Activated effector memory CD4-positive, alpha-beta T cell treated with Interleukin-2 at 50 U/mL for 16 hours (primary cell): Measurements from ENCODE around the gene GDI1.
A peak's percentile ranks its signal among the peaks of the same experiment; 100 is the strongest.
"Not testable (repeated sequence)": the region's sequence is repeated elsewhere in the genome, so short reads cannot be mapped to it uniquely, and the experiment has no call there.

Experiments used
- DNase-seq: peaks from one replicate; pipeline ENCODE4 v3.0.0-alpha.2; 2020

GDI1 gene

DNA sequence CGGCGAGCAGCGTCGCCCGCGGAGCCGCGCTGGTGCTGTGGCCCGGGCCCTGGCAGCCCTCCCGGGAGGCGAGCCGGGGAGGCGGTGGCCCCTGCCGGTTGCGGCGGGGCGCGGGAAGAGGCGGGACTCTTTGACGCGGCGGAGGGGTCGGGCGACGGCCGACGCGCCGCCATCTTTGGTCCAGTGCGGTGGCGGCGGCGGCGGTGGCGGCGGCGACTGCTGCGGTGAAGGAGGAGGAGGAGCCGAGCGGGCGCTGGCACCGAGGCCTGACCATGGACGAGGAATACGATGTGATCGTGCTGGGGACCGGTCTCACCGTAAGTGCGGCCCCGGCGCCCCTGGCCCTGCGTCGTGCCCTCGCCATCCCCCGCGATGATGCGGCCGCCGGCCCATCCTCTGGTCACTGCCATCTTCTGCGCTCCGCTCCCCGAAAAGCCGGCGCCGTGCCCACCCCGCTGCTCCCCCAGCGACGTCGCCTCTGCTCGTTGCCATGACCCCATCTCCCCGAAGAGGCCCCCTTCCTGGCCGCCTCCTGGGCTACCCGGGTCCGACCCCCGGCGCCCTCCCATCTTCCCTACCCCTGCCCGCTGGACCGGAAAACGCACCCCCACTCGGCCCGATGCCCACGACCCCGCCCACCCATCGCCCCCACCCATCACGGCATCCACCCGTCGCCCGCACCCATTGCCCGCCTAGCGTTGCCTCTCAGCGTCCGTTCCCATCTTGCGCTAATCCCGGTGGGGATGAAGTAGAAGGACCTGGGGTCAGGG, at the start of gene GDI1:
Gene GDI1, plus strand, starts transcription at position 172 of the 770 bp plus-strand sequence. Its CDS starts 101 bp downstream, at position 273.
- no peak for DNase-seq

DNA sequence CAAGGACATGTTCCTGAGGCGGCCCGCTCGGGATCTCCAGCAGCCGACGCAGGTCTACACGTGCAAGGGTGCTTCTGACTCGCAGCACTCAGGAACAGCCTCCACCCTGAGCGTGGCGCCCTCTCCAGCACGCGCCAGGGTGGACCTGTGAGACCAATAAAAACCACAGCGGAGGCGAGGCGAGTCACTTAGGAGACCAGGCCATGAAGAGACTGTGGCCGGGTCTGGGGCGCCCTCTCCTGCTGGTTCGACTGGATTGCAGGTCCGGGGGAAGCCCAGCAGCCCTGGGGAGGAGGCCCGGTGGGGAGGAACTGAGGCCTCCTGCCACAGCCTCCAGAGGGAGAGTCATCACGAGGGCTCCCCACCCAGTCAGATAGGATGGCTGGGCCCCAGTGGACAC, 48.9 kb upstream of the GDI1 start:
- not testable (repeated sequence) for DNase-seq

DNA sequence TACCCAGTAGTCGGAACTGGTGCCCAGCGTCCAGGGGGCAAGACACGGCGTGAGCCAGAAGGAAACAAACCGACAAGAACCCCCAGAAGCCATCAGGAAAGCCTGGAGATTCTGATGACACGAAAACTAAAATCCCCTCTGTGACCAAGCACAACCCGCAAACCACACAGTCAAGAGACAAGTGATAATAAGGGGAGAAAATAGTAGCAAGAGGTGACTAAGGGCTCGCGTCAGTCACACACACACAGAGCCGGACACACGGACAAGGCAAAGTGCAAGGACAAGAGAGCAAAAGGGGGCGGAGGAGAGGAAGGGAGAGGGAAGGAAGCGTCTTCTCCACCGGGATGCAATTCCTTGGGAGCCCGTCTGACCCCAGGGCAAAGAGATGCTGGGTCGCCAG, 48.3 kb upstream of the GDI1 start:
- DNase-seq: not testable (repeated sequence)

DNA sequence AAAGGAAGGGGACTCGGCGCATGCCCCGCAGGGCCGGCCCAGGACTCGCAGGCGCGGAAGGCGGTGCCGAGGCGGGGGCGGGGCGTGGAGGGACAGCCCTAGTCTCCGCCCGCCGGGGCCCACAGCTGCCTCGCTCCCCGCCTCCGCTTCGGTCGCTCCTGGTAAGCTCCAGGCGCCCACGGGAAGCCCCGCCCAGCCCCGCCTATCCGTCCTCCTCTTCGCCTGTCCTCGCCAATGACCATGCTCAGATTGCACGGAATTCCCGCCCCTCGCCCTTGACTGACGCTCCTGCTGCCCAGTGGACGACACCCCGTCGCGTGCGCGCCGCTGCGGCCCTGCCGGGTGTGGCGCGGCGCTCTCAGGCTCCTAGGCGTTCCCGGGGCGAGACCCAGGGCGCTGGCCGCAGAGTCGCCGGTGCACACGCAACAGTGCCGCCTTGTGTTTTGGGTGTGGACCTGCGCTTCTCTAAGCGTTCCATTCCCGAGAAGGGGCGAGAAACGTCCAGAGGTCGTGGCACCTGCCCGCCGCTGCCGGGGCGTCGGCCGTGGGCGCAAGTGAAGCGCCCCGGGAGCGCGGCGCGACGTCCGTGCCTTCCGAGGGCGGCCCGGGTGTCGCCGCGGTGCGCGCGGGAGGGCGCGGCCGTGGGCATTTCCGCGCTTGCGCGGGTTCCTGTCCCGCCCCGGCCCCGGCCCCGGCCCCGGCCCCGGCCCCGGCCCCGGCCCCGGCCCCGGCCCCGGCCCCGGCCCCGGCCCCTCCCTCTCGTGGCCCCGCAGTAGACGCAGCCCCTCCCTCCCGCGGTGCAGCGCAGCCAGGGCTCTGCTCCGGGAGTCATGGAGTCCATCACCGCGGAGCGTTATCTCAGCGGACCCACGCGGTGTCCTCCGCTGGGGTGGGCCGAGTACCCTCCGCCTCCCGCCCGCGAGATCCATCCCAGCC, 46.9 kb upstream of the GDI1 start:
- DNase-seq: not testable (repeated sequence)

DNA sequence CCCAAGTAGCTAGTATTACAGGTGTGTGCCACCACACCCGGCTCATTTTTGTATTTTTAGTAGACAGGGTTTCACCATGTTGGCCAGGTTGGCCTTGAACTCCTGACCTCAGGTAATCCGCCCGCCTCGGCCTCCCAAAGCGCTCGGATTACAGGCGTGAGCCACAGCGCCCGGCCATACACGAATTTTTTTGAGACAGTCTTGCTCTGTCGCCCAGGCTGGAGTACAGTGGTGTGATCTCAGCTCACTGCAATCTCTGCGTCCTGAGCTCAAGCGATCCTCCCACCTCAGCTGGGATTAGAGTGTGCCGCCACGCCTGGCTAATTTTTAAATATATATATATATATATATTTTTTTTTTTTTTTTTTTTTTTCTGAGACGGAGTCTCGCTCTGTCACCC, 40.6 kb upstream of the GDI1 start:
- not testable (repeated sequence) for DNase-seq

DNA sequence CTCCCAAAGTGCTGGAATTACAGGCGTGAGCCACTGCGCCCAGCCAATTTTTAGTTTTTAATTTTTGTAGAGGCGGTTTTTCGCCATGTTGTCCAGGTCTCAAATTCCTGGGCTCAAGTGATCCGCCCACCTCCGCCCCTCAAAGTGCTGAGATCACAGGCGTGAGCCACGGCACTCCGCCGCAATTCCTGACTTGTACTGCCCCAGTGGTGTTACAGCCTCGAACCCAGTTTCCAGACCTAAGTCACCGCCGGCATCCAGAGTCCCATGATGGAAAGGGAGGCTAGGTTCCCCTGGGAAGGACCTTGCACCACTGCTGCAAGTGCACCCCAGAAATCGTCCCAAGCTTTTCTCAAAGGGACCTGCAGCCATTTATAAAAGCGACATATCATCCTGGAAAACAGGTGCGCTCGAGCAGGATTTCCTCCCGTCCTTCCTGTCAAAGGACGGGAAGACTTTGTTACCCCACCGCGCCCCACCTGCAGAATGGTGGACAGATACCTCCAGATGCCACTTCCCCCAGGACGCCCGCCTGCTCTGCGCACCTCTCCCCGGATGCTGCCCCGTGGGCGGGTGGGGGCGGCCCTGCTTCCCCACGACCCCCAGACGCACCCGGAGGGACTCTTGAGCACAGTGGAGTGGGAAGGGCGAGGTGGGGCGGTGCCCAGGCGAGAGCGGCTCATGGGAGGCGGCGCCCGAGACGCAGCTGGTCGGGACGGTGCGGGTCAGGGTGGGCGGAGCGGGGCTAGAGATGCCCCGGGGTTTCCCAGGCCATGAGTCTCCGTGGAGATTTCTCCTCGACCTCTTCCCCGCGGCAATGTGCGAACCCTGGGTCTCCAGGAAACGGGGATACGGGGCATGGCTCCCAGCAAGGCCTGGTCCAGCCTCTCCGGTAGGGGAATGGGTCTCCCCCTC, 39.7 kb upstream of the GDI1 start:
- DNase-seq: no peak

DNA sequence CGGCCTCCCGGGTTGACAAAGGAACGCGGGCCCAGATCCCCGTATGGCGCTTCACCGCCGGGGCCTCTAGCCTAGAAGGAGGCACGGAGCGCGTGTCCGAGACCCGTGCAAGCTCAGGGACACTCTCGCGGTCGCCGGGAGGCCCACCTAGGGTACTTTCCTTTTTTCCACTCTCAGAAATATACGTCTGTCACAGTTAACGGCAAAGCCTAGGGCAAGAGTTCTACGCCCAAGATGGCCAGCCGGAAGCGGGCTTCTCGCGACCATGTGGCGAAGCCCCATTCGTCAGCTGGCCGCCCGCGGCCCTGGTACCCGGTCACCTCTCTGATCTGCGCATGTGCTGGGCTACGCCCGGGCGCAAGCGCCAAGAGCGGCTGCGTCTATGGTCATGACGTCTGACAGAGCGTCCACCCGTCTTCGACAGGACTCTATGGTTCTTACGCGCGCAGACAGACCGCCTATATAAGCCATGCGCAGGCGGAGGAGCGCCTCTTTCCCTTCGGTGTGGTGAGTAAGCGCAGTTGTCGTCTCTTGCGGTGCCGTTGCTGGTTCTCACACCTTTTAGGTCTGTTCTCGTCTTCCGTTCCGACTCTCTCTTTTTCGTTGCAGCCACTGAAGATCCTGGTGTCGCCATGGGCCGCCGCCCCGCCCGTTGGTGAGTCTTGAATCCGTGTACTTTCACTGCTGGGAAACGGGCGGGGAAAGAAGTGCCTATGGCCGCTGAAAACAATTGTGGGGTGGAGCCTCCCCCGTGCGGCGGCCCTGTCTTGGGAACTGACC, 38.9 kb upstream of the GDI1 start, which contains the start of gene RPL10:
Gene RPL10, plus strand, starts transcription at position 490 of the 780 bp plus-strand sequence. Its CDS starts 143 bp downstream, at position 633.
- DNase-seq: peak; percentile 85

DNA sequence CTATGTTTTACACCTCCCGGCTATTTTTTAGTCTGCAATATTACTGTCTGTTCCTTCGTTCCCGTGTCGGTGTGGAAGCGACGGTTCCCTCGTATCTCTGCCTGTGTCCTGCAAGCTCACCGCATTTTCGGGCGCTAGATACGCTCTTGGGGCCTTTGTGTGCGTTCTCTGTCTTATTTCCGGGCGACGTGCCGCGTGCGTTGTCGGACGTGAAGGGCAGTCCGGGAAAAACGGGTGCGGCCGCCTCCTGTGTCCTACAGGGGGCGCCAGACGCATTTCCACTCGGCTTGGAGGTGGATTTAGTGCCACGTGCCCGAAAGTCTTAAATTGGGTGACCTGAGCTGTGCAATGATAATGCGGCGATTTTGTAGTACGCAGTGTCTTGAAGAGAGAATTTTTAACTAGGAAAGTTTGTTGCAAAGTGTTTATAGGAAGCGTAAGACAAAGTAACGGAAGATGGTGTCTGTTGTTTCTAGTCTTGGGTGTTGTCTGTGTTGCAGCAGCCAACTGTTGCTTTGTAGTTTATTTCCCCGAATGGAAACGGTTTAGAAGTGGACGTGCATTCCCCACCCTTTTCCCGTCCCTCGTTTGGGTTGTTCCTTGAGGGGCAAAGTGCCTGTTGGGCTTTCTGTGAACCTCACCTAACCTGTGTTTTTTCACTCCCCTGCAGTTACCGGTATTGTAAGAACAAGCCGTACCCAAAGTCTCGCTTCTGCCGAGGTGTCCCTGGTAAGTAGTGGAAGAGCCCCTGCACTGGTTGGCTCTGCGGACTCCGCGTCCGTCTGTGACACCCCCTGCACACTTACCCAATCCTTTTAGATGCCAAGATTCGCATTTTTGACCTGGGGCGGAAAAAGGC, 38.1 kb upstream of the GDI1 start:
- peak; percentile 77 for DNase-seq

DNA sequence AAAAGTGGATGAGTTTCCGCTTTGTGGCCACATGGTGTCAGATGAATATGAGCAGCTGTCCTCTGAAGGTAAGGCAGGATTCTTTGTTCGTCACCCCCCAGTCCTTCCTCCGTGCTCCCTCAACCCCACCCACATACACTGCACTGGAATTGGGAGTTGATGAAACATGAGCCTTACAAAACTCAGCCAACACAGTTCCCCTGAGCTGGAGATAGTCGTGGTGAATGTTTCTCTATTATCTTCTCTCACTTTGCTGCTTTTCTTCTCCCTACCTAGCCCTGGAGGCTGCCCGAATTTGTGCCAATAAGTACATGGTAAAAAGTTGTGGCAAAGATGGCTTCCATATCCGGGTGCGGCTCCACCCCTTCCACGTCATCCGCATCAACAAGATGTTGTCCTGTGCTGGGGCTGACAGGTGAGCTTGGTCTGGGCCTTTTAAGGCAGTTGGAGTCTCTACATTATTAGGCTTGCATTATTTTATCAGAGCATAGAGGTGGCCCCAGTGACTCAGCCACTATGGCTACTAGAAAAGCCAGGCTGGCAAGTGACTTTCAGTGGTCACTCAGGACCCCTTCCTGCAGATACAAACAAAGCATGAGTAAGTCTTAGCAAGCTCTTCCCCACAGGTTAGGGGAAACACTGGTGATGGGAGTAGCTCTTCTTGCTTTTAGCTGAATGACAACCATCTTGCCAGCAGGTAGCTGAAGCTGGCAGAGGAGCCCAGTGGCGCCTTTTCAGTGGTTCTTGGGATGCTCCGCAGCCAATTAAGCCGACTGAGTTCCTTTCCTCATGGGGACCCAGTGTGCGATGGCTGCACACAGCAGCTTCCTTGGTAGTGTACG, 37.2 kb upstream of the GDI1 start:
- no peak for DNase-seq

DNA sequence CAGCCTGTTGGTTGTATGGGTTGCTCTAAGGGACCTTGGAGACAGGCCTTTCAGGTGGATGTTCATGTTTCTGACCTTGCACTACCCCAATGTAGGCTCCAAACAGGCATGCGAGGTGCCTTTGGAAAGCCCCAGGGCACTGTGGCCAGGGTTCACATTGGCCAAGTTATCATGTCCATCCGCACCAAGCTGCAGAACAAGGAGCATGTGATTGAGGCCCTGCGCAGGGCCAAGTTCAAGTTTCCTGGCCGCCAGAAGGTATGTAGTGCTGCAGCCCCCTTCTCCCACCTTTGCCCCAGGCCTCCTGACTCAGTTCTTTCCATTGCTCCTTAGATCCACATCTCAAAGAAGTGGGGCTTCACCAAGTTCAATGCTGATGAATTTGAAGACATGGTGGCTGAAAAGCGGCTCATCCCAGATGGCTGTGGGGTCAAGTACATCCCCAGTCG, 36.6 kb upstream of the GDI1 start:
- DNase-seq: not testable (repeated sequence)

DNA sequence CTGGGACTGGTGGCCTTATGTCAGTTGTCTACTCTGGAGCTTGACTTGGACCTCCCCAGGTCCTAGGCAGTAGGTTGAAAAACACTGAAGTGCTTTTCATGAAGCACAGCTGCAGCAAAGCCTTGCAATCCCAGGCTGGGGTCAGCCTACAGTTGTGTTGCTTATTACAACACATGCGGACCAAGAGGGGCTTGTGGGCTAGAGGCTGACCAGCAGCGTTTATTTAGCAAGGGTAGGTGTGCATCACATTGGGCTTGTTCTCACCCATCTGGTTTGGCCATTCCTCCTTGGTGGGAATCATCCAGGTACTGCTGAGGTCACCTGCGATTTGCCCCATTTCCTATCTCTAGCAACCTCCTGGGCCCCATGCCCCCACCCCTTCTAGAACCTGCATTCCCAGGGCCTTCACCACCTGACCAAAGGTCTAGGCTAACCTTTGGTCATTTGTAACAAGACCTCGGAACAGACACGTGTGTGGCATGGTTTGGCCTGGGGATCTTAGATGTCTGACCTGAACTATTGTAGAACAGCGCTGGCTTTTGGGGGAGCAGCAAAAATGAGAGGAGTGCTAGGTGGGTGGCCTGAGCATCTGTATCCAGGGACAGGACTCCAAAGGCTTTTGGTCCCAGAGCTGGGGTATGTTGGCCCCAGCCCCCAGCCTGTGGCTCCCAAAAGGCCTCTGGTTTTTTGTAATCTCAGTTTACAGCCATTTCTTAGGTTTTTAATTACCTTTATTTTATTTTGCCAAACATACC, 35.7 kb upstream of the GDI1 start:
- DNase-seq: no peak

DNA sequence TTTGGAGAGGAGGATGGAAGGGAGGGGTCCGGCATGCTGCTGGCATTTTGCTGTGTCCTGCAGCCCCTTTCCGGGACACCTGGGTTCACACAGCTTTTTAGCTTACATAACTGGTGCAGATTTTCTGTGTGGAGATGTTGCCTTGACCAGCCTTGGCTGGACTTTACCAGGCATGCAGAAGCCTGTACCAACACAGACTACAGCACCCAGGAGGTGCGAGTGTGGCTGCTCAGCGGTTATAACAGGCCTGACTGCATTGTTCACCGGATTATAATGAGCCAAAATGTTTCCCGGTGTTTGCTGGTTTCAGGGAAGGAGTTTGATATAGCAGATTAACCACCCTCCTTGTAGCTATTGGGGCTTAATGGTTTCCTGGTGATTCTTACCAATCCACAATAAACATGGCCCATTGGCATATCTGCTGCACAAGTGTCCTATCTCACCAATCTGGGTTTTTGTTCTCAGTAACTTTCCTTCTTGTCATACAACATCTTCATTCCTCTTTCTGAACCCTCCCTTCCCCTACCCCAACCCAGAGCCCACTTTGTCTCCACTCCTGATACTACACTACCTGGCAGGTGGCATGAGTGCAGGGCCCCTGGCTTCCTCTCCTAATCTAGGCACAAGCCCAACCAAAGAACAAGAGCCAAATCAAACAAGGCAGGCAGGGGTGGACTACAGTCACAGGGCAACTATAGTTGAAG, 34.9 kb upstream of the GDI1 start:
- DNase-seq: no peak

DNA sequence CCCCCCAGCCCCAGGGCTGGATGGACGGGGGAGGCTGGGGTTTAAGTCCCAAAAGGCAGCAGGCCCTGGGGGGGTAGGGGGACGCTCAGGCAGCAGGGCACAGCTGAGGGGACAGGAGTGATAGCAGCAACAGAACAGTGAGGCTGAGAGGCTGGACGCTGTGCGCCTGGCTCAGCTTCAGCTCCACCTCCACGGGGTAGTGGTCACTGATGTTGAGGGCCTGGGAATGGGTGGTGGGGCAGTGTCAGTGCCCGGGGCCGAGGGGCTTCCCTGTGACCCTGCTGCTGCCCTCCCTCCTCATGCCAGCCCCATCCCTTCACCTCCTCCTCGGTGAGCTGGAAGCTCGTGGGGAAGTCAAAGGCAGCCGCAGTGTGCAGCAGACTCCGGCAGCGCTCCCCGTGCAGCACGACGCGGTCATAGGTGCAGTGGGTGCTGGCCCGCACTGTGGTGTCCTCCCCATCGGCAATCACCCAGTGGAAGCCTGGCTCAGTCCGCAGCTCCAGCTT, 34.3 kb upstream of the GDI1 start:
- DNase-seq: no peak

DNA sequence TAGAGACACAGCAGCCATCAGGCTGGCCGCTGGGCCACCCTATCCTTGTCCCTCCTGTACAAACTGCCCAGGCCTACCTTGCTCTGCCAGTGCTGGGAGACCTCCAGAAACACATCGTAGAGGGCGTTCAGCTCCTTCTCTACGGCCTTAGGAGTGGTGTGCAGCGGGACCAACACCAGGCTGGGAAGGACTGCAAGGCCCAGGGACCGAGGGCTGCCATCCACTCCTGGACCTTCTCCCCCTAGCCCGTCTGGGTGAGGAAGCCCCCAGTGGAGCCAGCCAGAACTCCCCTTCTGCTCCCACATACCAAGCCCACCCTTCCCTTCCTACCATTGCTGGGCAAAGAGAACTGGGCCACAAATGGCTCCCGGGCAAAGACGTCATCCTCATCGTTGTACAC, 33.8 kb upstream of the GDI1 start:
- no peak for DNase-seq

DNA sequence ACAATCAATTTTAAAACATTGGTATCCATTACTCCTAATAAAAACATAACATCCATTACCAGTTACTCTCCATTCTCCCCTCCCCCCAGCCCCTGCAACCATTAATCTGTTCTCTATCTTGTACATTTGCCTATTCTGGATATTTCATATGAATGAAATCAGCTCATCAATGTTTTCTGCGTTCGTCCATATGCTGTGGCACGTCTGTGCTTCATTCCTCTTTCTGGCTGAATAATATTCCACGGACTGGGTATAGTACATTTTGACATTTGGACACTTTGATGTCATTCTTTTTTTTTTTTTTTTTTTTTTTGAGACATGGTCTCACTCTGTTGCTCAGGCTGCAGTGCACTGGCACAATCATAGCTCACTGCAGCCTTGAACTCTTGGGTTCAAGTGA, 33.1 kb upstream of the GDI1 start:
- DNase-seq: no peak

DNA sequence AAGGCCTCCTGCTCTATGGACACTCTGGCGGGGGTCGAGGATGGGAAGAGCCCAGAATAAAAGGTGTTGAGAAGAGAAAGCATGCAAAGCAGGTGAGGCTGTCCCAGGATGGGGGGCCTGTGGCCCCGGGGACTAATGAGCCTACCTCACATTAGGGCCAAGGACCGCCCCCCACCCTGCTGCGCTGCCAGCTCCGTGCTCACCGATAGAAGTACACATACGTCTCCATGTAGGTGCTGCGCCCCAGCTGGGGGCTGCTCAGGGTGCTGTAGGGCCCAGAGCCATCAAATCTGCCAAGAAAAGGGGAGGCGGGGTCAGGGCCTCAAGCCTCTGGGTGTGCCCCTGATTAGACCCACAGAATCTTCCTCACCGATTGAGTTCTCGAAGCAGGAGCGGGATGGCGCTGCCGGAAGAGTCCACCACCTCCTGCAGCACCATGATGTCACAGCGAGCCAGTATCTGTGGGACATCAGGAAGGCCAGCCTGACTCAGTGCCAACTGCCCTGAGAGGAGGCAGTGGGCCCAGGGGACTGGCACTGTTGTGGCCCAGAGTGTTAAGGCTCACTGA, 32.2 kb upstream of the GDI1 start:
- DNase-seq: no peak

DNA sequence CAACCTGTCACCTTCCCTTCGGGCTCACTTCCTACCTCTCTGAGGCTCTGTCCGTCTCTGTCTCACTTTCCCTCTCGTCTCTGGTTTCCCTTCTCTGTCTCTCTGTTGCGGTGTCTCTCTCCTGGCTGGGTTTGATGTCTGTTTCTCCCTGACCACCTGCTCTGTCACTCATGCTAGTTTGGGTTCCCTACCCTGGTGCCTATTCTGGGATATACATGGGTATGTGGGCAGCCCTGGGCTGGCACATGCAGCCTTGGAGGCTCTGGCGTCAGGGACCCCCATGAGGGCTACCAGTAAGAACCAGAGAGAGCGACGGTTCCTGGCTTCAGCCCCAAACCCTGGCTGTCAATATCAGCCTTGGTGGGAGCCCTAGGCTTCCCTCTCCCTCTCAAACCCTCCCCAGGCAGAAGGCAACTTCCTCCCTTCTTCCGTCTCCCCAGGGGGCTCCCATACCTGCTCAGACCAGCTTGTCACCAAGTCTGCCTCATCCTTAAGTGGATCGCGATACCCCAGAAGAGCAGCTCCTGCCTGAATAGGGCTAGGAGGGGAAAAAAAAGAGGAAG, 28.2 kb upstream of the GDI1 start:
- DNase-seq: no peak
